IMR-90 (cell line): ENCODE results near the gene SKAP1. TPM values are rescaled to one million over a fixed set of nuclear protein-coding genes. Genes with fewer than 3 reads are reported as not detected.

Experiments used
- ATAC-seq: fragments of 200-7000 bp; cut with Tn5 transposase; 2 replicates; pipeline ENCODE4 v1.9.1; 2020; ENCODE audit warnings: low read depth, mild to moderate bottlenecking, moderate library complexity
- BruUV-seq: library from RNA; stranded (reverse); fragments of 400-500 nt; replicated peaks from 2 replicates; lab custom pipeline; 2021; lab: Mats Ljungman, UMichigan
- CTCF ChIA-PET: fragments of 300-600 bp; formaldehyde crosslinking; extraction: SDS; loops from one replicate; lab custom pipeline; 2021; ENCODE audit warnings: antibody characterized with exemption; lab: Yijun Ruan, JAX
- POLR2A ChIA-PET: fragments of 300-600 bp; sonication (Branson Sonifier 250); formaldehyde crosslinking; loops from one replicate; lab custom pipeline; 2022; ENCODE audit warnings: antibody characterized with exemption; ENCODE audit not compliant: unreplicated experiment; lab: Charles Lee
- DNase-seq: peaks from one replicate; pipeline ENCODE4 v3.0.0; 2013
- H2AFZ ChIP-seq: replicated peaks from 2 replicates; pipeline ENCODE3; 2013; ENCODE audit warnings: low read length, mild to moderate bottlenecking; ENCODE audit not compliant: poor library complexity
- H2AK5ac ChIP-seq: 2 replicates; pipeline ENCODE4 v1.6.1; 2013; ENCODE audit warnings: low read depth, low read length, inconsistent platforms
- H2AK9ac ChIP-seq: replicated peaks from 2 replicates; pipeline ENCODE3; 2013; ENCODE audit warnings: mild to moderate bottlenecking, low read depth, low read length, moderate library complexity; ENCODE audit not compliant: poor library complexity
- H2BK120ac ChIP-seq: 2 replicates; pipeline ENCODE4 v1.6.1; 2013; ENCODE audit warnings: low read depth, low read length, inconsistent platforms
- H2BK15ac ChIP-seq: 3 replicates; pipeline ENCODE4 v1.6.1; 2013; ENCODE audit warnings: low read depth, low read length, inconsistent platforms
- H2BK20ac ChIP-seq: 2 replicates; pipeline ENCODE4 v1.6.1; 2013; ENCODE audit warnings: low read depth, mild to moderate bottlenecking, inconsistent platforms, low read length, moderate library complexity
- H2BK5ac ChIP-seq: 2 replicates; pipeline ENCODE4 v1.6.1; 2013; ENCODE audit warnings: mild to moderate bottlenecking, low read depth, low read length, inconsistent platforms; ENCODE audit not compliant: poor library complexity, severe bottlenecking
- H3K14ac ChIP-seq: replicated peaks from 2 replicates; pipeline ENCODE4 v1.6.1; 2013; ENCODE audit warnings: low read depth, low read length, inconsistent platforms
- H3K18ac ChIP-seq: 2 replicates; pipeline ENCODE4 v1.6.1; 2013; ENCODE audit warnings: low read depth, low read length, control low read depth
- H3K23ac ChIP-seq: 2 replicates; pipeline ENCODE4 v1.6.1; 2013; ENCODE audit warnings: low read depth, low read length, inconsistent platforms
- H3K27ac ChIP-seq: 2 replicates; pipeline ENCODE4 v1.5.1; 2013; ENCODE audit warnings: mild to moderate bottlenecking, control low read depth, low read length; ENCODE audit not compliant: insufficient read depth
- H3K27me3 ChIP-seq: 2 replicates; pipeline ENCODE4 v1.6.1; 2013; ENCODE audit warnings: low read length; ENCODE audit not compliant: control insufficient read depth, insufficient read depth
- H3K36me3 ChIP-seq: 2 replicates; pipeline ENCODE4 v1.6.1; 2013; ENCODE audit warnings: low read length, mixed read lengths; ENCODE audit not compliant: control insufficient read depth, insufficient read depth
- H3K4ac ChIP-seq: 2 replicates; pipeline ENCODE4 v1.6.1; 2013; ENCODE audit warnings: low read depth, low read length, inconsistent platforms
- H3K4me1 ChIP-seq: 2 replicates; pipeline ENCODE4 v1.6.1; 2013; ENCODE audit warnings: low read length, mixed read lengths; ENCODE audit not compliant: control insufficient read depth, insufficient read depth
- H3K4me2 ChIP-seq: 2 replicates; pipeline ENCODE4 v1.6.1; 2013; ENCODE audit warnings: low read depth, mild to moderate bottlenecking, control low read depth, low read length, moderate library complexity
- H3K4me3 ChIP-seq: 2 replicates; pipeline ENCODE4 v1.5.1; 2013; ENCODE audit warnings: low read depth, mild to moderate bottlenecking, control low read depth, low read length, moderate library complexity; ENCODE audit not compliant: insufficient read depth
- H3K56ac ChIP-seq: 2 replicates; pipeline ENCODE4 v1.6.1; 2013; ENCODE audit warnings: low read length, inconsistent platforms; ENCODE audit not compliant: insufficient read depth; ENCODE audit errors: extremely low read depth
- H3K79me1 ChIP-seq, 2 experiments: 2 replicates each; pipeline ENCODE4 v1.6.1; 2013; ENCODE audit warnings: low read length in 2 of 2, inconsistent platforms in 1 of 2, low read depth in 1 of 2
- H3K9ac ChIP-seq: 2 replicates; pipeline ENCODE4 v1.6.1; 2013; ENCODE audit warnings: low read depth, low read length, control low read depth
- H3K9me1 ChIP-seq: 2 replicates; pipeline ENCODE4 v1.6.1; 2013; ENCODE audit warnings: low read length, inconsistent platforms; ENCODE audit not compliant: insufficient read depth
- H3K9me3 ChIP-seq: 2 replicates; pipeline ENCODE4 v1.6.1; 2013; ENCODE audit warnings: low read length; ENCODE audit not compliant: control insufficient read depth, insufficient read depth
- H4K20me1 ChIP-seq: 2 replicates; pipeline ENCODE4 v1.6.1; 2013; ENCODE audit warnings: low read length, inconsistent platforms; ENCODE audit not compliant: insufficient read depth
- H4K5ac ChIP-seq: 2 replicates; pipeline ENCODE4 v1.6.1; 2013; ENCODE audit warnings: mild to moderate bottlenecking, low read depth, low read length, control low read depth
- H4K8ac ChIP-seq, 2 experiments: 2 replicates each; pipeline ENCODE4 v1.6.1; 2013; ENCODE audit warnings: low read depth in 2 of 2, low read length in 2 of 2, control low read depth in 1 of 2, inconsistent platforms in 1 of 2
- H4K91ac ChIP-seq: 2 replicates; pipeline ENCODE4 v1.6.1; 2013; ENCODE audit warnings: low read depth, low read length, inconsistent platforms; ENCODE audit not compliant: insufficient read depth
- BHLHE40 ChIP-seq: fragments of 150-350 bp; IDR thresholded peaks from 2 replicates; pipeline ENCODE4 v1.6.1; 2016; ENCODE audit warnings: mild to moderate bottlenecking, low read depth, low read length
- CEBPB ChIP-seq: IDR thresholded peaks from 2 replicates; pipeline ENCODE4 v1.6.1; 2012; ENCODE audit warnings: low read depth, low read length, improper control_type of control experiment
- CHD1 ChIP-seq: IDR thresholded peaks from 2 replicates; pipeline ENCODE4 v1.6.1; 2012; ENCODE audit warnings: low read depth, low read length, improper control_type of control experiment
- FOS ChIP-seq: fragments of 150-350 bp; IDR thresholded peaks from 2 replicates; pipeline ENCODE4 v1.6.1; 2016; ENCODE audit warnings: low read depth, low read length
- MAFK ChIP-seq: IDR thresholded peaks from 2 replicates; pipeline ENCODE4 v1.6.1; 2012; ENCODE audit warnings: low read depth, low read length, improper control_type of control experiment
- MAZ ChIP-seq: IDR thresholded peaks from 2 replicates; pipeline ENCODE4 v1.6.1; 2012; ENCODE audit warnings: low read depth, mild to moderate bottlenecking, low read length, improper control_type of control experiment, moderate library complexity, borderline replicate concordance
- MXI1 ChIP-seq: IDR thresholded peaks from 2 replicates; pipeline ENCODE4 v1.6.1; 2012; ENCODE audit warnings: low read depth, mild to moderate bottlenecking, low read length, moderate library complexity, borderline replicate concordance
- POLR2A ChIP-seq: IDR thresholded peaks from 2 replicates; pipeline ENCODE4 v1.6.1; 2012; ENCODE audit warnings: mild to moderate bottlenecking, low read depth, low read length
- RCOR1 ChIP-seq: IDR thresholded peaks from 2 replicates; pipeline ENCODE4 v1.6.1; 2012; ENCODE audit warnings: mild to moderate bottlenecking, low read length, improper control_type of control experiment; ENCODE audit not compliant: insufficient replicate concordance
- RFX5 ChIP-seq: IDR thresholded peaks from 2 replicates; pipeline ENCODE4 v1.8.0; 2012; ENCODE audit warnings: low read depth, mild to moderate bottlenecking, low read length, moderate library complexity
- WGBS, 2 experiments: methylation state at CpG; one replicate each; pipeline versions ENCODE4 v1.1.5 to v1.1.7; 2013; ENCODE audit warnings: missing lambda C conversion rate in 2 of 2; ENCODE audit not compliant: insufficient read length in 1 of 2; ENCODE audit errors: extremely low coverage in 2 of 2; 5-methylcytosine and 5-hydroxymethylcytosine counted together
- dilution Hi-C: fragments of 300-500 bp; cut with HindIII; formaldehyde crosslinking; loops from one replicate; pipeline ENCODE4 v1.14.3; 2018; ENCODE audit warnings: low sequenced_read_pairs; ENCODE audit not compliant: unreplicated experiment
- in situ Hi-C: fragments of 300-500 bp; cut with MboI; formaldehyde crosslinking; loops from 3 replicates; pipeline ENCODE4 v1.14.3; 2019; ENCODE audit warnings: low sequenced_read_pairs, inconsistent platforms, mixed read lengths
- intact Hi-C: fragments of 100-400 bp; cut with micrococcal nuclease; formaldehyde crosslinking; loops from 2 replicates; pipeline ENCODE4 v1.10.0; 2022
- polyA plus RNA-seq, 3 experiments: library from polyadenylated mRNA; depleted of rRNA; stranded (reverse); fragments of >200 nt; gene quantifications; 2 replicates each; pipeline ENCODE4 v1.2.3, GENCODE V29; 2012; ENCODE audit warnings: low replicate concordance in 1 of 3
- total RNA-seq: library from RNA; depleted of rRNA; stranded (reverse); fragments of >200 nt; gene quantifications from 2 replicates; pipeline ENCODE4 v1.2.3, GENCODE V29; 2012
- TF ChIP-seq, protein P1 (sequence below): fragments of 150-350 bp; IDR thresholded peaks from 2 replicates; pipeline ENCODE4 v1.6.1; 2016; ENCODE audit warnings: low read depth, mild to moderate bottlenecking, low read length, moderate library complexity, borderline replicate concordance
- TF ChIP-seq, protein P2 (sequence below): fragments of 150-350 bp; IDR thresholded peaks from 2 replicates; pipeline ENCODE4 v1.6.1; 2017; ENCODE audit warnings: mild to moderate bottlenecking, antibody characterized with exemption, low read length, low read depth
- TF ChIP-seq, protein P3 (sequence below): conservative IDR thresholded peaks from 2 replicates; pipeline ENCODE4 v1.5.1; 2012; ENCODE audit warnings: mild to moderate bottlenecking, low read depth, low read length, improper control_type of control experiment

The SKAP1 gene
- total and polyA plus RNA-seq, 2 of the 4 experiments (the other 2 are of a cell fraction): not detected

DNA sequence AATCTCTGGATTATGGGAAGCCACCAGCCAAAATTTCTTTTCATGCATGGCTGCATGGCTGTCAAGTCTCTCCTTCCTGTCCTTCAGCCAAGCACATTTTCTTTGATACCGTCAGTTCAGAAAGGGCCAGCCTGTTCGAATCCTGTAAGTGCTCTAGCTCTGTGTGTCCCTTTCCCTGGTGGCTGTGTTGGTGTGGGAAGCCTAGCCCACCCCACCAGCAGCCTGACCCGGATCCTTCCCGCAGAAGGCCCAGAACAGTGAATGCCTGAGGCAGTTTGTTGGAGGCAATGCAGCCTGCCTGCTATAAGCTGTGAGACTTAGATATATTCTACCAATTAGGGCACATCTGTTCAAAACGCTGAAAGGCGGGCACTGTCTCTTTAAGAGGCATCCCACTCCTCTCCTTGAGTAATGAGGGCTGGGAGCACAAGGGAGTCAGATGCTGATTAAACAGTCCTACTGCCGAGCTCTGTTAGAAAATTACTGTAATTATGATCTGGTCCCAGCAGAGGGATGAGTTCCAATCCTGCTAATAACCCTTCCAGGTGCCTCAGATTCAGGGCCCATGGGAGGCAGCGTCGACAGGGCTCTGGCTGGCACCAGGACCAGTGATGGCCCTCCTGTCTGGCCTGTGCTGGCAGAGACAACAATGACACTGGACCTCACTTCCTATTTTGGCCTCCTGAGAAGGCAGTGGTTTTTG lies 304.0 kb downstream of the SKAP1 start:
- Histone ChIP-seq H4K8ac (no peak overlapping the region), H3K4me3 (no peak overlapping the region), H3K27ac (no peak overlapping the region), H3K9me1 (no peaks in the 10 kb centered on the region), H2AK5ac (no peak overlapping the region), H3K23ac (no peak overlapping the region), H3K14ac (no peak overlapping the region), H4K5ac (no peak overlapping the region), H3K18ac (no peak overlapping the region), H3K4me1 (no peaks in the 10 kb centered on the region), H3K56ac (no peak overlapping the region), H2BK5ac (no peak overlapping the region), H3K4ac (no peak overlapping the region), H2BK15ac (no peak overlapping the region), H2BK120ac (no peak overlapping the region), H2AFZ (no peak overlapping the region), H4K91ac (no peak overlapping the region), H3K9me3 (no peaks in the 10 kb centered on the region), H2AK9ac (no peak overlapping the region), H3K36me3 (peaks cover 23% of the 10 kb centered on the region), H3K4me2 (no peak overlapping the region), H4K20me1 (no peaks in the 10 kb centered on the region), H3K27me3 (0 out of 2 replicates have a peak, but pooled peaks cover 3% of the 10 kb centered on the region), H3K9ac (no peak overlapping the region), H2BK20ac (no peak overlapping the region), H3K79me1 (no peaks in the 10 kb centered on the region)
- ChIA-PET CTCF (interaction anchor here (0.8 kb wide), 1 partner anchor 99 kb away, joined by 3 read pairs; no protein-coding TSS in a partner anchor), POLR2A (interaction anchor here (0.6 kb wide), 1 partner anchor 438 kb away, joined by 3 read pairs; no protein-coding TSS in a partner anchor)
- dilution Hi-C loops: no loop called here
- DNase-seq (no peak), ATAC-seq (no peak)
- intact Hi-C loops: no loop called here
- TF ChIP-seq, protein P1, sequence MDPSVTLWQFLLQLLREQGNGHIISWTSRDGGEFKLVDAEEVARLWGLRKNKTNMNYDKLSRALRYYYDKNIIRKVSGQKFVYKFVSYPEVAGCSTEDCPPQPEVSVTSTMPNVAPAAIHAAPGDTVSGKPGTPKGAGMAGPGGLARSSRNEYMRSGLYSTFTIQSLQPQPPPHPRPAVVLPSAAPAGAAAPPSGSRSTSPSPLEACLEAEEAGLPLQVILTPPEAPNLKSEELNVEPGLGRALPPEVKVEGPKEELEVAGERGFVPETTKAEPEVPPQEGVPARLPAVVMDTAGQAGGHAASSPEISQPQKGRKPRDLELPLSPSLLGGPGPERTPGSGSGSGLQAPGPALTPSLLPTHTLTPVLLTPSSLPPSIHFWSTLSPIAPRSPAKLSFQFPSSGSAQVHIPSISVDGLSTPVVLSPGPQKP: no peak
- TF ChIP-seq MAZ (no peak), RCOR1 (no peak), CEBPB (no peak), MAFK (no peak), BHLHE40 (no peak), RFX5 (no peak), FOS (no peak), CHD1 (no peak), MXI1 (no peak), POLR2A (no peak)
- TF ChIP-seq, protein P2, sequence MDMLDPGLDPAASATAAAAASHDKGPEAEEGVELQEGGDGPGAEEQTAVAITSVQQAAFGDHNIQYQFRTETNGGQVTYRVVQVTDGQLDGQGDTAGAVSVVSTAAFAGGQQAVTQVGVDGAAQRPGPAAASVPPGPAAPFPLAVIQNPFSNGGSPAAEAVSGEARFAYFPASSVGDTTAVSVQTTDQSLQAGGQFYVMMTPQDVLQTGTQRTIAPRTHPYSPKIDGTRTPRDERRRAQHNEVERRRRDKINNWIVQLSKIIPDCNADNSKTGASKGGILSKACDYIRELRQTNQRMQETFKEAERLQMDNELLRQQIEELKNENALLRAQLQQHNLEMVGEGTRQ: no peak
- TF ChIP-seq, protein P3, sequence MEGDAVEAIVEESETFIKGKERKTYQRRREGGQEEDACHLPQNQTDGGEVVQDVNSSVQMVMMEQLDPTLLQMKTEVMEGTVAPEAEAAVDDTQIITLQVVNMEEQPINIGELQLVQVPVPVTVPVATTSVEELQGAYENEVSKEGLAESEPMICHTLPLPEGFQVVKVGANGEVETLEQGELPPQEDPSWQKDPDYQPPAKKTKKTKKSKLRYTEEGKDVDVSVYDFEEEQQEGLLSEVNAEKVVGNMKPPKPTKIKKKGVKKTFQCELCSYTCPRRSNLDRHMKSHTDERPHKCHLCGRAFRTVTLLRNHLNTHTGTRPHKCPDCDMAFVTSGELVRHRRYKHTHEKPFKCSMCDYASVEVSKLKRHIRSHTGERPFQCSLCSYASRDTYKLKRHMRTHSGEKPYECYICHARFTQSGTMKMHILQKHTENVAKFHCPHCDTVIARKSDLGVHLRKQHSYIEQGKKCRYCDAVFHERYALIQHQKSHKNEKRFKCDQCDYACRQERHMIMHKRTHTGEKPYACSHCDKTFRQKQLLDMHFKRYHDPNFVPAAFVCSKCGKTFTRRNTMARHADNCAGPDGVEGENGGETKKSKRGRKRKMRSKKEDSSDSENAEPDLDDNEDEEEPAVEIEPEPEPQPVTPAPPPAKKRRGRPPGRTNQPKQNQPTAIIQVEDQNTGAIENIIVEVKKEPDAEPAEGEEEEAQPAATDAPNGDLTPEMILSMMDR: no peak
- no CpG with 5 or more reads among the region's 9 CpGs for WGBS, 2 experiments
- BruUV-seq: no TSS peak
- in situ Hi-C loops: loop anchor here (5.0 kb wide), 1 partner anchor 99 kb away; no protein-coding TSS in a partner anchor
